Astrocyte (in vitro differentiated cells and primary cell): Measurements from ENCODE around the gene SLC39A3.

ENCODE experiments used
- CTCF ChIP-seq: IDR thresholded peaks from 2 replicates; pipeline ENCODE4 v1.5.1; 2011; ENCODE audit warnings: low read depth, mild to moderate bottlenecking, inconsistent platforms, low read length, moderate library complexity; ENCODE audit not compliant: insufficient read depth
- EZH2 ChIP-seq: IDR thresholded peaks from 2 replicates; pipeline ENCODE4 v1.6.1; 2012; ENCODE audit warnings: mild to moderate bottlenecking, low read length, inconsistent platforms; ENCODE audit not compliant: insufficient read depth

- TF ChIP-seq CTCF: no peak
- TF ChIP-seq EZH2: no peak
These were observed 27.0 kb upstream of the SLC39A3 start for GRCh38 chr19:2766594-2767372.
